GM10248 (cell line): ENCODE data around the gene PTMA.

Experiments used
- CTCF ChIA-PET: fragments of 300-600 bp; sonication (Branson Sonifier 250); formaldehyde crosslinking; extraction: SDS; loops from one replicate; lab custom pipeline; 2021; ENCODE audit warnings: antibody characterized with exemption; lab: Yijun Ruan, JAX
- POLR2A ChIA-PET: fragments of 350-650 bp; sonication (Branson Sonifier 250); formaldehyde crosslinking; extraction: SDS; loops from one replicate; lab custom pipeline; 2020; ENCODE audit warnings: antibody characterized with exemption; lab: Yijun Ruan, JAX
- DNase-seq: peaks from one replicate; pipeline ENCODE4 v3.0.0; 2012; ENCODE audit errors: extremely low spot score
- TF ChIP-seq, protein P1 (sequence below): IDR thresholded peaks from 2 replicates; pipeline ENCODE4 v1.5.1; 2012; ENCODE audit warnings: mild to moderate bottlenecking, low read depth; ENCODE audit errors: extremely low read depth, missing control alignments, control extremely low read depth

Gene PTMA

DNA sequence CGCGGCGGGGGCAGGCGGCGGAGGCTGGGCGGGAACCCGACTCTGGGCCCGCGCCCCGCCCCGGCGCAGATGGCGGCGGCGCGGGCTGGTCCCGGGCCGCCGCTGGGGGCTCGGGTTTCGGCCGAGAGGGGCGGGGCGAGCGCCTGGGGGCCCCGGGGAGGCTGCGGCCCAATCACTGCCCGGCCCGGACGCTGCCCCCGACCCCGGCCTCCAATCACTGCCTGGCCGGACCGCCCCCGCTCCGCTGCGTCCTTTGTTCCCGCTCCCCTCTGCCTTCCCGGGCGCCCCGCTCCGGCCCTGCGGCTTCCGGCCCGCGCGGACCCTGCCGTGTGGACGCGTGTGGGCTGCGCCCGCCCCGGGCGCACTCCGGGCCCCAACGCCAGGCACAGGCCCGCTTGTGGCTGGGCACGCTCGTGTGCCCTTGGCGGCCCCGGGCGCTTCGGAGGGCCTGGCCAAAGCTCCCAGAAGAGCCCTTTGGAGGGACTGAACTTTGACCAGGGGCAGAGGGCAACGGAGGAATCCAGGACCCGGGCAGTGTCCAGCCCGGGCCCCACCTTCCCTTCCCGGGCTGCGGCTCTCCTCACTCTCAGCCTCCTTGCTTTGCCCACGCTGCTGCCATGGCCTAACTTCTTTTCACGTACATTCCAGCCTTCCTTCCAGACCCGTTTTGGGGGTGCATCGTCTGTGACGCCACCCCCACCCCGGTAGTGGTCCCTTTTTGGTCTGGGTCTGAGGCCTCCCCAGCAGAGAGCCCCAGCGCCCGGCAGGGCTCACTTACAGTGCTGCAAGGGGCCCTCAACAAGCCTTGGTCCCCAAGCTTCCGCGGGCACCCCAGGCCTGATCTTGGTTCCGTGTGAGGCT, 27.1 kb upstream of the PTMA start:
- TF ChIP-seq, protein P1, sequence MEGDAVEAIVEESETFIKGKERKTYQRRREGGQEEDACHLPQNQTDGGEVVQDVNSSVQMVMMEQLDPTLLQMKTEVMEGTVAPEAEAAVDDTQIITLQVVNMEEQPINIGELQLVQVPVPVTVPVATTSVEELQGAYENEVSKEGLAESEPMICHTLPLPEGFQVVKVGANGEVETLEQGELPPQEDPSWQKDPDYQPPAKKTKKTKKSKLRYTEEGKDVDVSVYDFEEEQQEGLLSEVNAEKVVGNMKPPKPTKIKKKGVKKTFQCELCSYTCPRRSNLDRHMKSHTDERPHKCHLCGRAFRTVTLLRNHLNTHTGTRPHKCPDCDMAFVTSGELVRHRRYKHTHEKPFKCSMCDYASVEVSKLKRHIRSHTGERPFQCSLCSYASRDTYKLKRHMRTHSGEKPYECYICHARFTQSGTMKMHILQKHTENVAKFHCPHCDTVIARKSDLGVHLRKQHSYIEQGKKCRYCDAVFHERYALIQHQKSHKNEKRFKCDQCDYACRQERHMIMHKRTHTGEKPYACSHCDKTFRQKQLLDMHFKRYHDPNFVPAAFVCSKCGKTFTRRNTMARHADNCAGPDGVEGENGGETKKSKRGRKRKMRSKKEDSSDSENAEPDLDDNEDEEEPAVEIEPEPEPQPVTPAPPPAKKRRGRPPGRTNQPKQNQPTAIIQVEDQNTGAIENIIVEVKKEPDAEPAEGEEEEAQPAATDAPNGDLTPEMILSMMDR: no peak
- DNase-seq: peak; percentile 95
- CTCF ChIA-PET: interaction anchor here (1.2 to 25.7 kb wide), 6 partner anchors 6 to 36 kb away, joined by 4 to 531 read pairs (median 94); partner anchors contain the start of gene PTMA
- POLR2A ChIA-PET: no interaction called here

DNA sequence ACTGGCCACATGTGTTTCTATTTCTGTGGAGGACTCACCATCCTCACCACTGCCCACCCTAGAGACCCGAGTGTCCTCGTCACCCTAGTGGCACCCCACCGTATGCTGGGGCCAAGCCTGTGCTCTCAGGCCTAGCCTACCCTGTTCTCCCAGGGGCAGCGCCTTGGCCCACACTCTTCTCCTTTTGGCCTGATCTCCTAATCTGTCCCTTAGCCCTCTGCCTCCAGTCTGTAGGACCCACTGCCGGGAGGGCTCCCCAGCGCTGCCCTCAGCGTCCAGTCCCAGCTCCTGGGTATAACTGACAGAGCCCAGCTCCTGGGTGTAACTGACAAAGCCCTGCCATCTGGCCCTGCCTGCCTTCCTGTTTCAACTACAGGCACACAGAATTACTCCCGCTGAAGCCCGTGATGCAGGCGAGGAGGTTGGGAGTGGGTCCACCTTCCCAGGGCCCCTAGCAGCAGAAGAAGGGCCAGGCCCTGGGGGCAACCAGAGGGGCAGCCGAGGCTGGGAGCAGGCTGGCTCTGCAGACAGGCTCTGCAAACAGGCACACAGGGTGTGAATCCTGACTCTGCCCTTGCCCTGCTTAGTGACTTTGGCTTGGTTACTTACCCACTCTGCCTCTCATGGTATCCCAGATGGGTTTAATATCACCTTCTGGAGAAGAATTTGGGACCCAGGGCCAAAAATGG, 25.6 kb upstream of the PTMA start:
- TF ChIP-seq, protein P1: no peak
- DNase-seq: no peak
- ChIA-PET POLR2A (interaction anchor here (0.6 kb wide), 1 partner anchor 72 kb away, joined by 5 read pairs; no protein-coding TSS in a partner anchor), CTCF (interaction anchor here (1.0 to 25.7 kb wide), 7 partner anchors 8 to 70 kb away, joined by 3 to 531 read pairs (median 13); partner anchors contain the start of gene PTMA)

DNA sequence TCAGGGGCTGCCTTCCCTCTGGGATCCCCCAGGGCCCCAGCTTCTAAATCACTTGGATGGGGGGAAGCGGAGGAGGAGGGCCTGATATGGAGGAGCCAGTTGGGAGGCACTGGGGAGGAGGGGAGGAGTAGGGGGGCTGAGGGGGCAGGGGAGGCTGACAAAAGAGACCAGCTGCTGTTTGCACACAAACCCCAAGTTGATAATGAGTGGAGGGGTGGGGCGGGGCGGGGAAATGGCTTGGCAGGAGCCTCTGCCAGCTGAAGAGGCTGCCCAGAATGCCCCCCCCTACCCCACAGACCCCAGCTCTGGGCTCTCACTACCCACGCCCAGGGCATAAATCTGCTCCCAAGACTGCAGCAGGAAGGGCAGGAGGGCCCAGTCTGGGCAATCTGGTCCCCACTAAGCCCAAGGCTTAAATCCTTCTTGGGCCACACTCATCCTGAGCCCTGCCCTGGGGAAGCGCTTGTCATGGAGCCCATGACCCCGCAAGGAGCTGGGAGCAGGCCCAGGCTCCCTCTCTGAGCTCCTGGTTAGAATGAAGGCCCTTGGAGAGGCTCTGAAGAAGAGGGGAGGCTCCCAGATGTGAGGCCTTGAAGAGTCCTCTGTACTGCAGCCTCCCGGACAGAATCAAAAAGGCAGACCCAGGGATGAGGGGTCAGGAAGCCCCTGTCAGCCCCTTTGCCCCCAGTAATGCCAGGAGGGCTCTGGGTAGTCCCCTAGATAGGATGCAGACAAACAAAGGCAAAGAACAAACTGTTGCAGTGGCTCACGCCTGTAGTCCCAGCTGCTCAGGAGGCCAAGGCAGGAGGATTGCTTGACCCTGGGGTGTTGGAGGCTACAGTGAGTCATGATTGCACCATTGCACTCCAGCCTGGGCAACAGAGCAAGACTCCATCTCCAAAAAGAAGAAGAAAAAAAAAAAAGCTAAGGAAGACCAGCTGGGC, 24.8 kb upstream of the PTMA start:
- no peak for DNase-seq
- CTCF ChIA-PET: interaction anchor here (1.0 to 25.7 kb wide), 7 partner anchors 9 to 73 kb away, joined by 3 to 531 read pairs (median 13); partner anchors contain the start of gene PTMA

GRCh38 chr2:231684314-231685223, 23.8 kb upstream of the PTMA start:
- POLR2A ChIA-PET: interaction anchor here (0.7 to 1.0 kb wide), 3 partner anchors 10 to 30 kb away, joined by 3 to 6 read pairs (median 3); partner anchors contain the start of gene PTMA
- TF ChIP-seq, protein P1: no peak
- CTCF ChIA-PET: interaction anchor here (1.4 to 25.7 kb wide), 5 partner anchors 10 to 74 kb away, joined by 4 to 531 read pairs (median 184); partner anchors contain the start of gene PTMA
- no peak for DNase-seq

More for the DNA sequence above, 24.8 kb upstream of the PTMA start:
- POLR2A ChIA-PET: interaction anchor here (0.6 to 1.0 kb wide), 3 partner anchors 9 to 25 kb away, joined by 3 to 6 read pairs (median 6); partner anchors contain the start of gene PTMA
- TF ChIP-seq, protein P1: no peak
